ENCODE measurements around the gene PLCB4.

PLCB4 gene

GRCh38 chr20:9179193-9179802, 110.4 kb downstream of the PLCB4 start:
- in situ Hi-C loops (cut with HindIII; ENCODE audit: low sequenced_read_pairs), result no loop called here
- no peak for TF ChIP-seq CTCF (IDR thresholded peaks at IDR 0.05; ENCODE audit: low read depth, low read length, missing control alignments)
- H3K4me3 ChIP-seq (ENCODE audit: low read depth, low read length), result no peak overlapping the region
- DNase-seq (ENCODE audit: low read depth), result no peak

GRCh38 chr20:9179867-9180266, 111.0 kb downstream of the PLCB4 start:
- no peak for DNase-seq (ENCODE audit: low read depth)
- in situ Hi-C loops (cut with HindIII; ENCODE audit: low sequenced_read_pairs), result no loop called here
- no peak overlapping the region for H3K4me3 ChIP-seq (ENCODE audit: low read depth, low read length)
- TF ChIP-seq CTCF (IDR thresholded peaks at IDR 0.05; ENCODE audit: low read depth, low read length, missing control alignments), result no peak

- no peak for DNase-seq (ENCODE audit: low read depth)
- in situ Hi-C loops (cut with HindIII; ENCODE audit: low sequenced_read_pairs), result no loop called here
- H3K4me3 ChIP-seq (ENCODE audit: low read depth, low read length), result no peak overlapping the region
- TF ChIP-seq CTCF (IDR thresholded peaks at IDR 0.05; ENCODE audit: low read depth, low read length, missing control alignments), result no peak
Measured at GRCh38 chr20:9180481-9181257, 111.8 kb downstream of the PLCB4 start.

- no peak overlapping the region for H3K4me3 ChIP-seq (ENCODE audit: low read depth, low read length)
- no peak for DNase-seq (ENCODE audit: low read depth)
- no peak for TF ChIP-seq CTCF (IDR thresholded peaks at IDR 0.05; ENCODE audit: low read depth, low read length, missing control alignments)
- in situ Hi-C loops (cut with HindIII; ENCODE audit: low sequenced_read_pairs), result no loop called here
Measured at GRCh38 chr20:9185511-9185910, 116.6 kb downstream of the PLCB4 start.

GRCh38 chr20:9186396-9186795, 117.5 kb downstream of the PLCB4 start:
- in situ Hi-C loops (cut with HindIII; ENCODE audit: low sequenced_read_pairs), result no loop called here
- DNase-seq (ENCODE audit: low read depth), result no peak
- no peak overlapping the region for H3K4me3 ChIP-seq (ENCODE audit: low read depth, low read length)
- no peak for TF ChIP-seq CTCF (IDR thresholded peaks at IDR 0.05; ENCODE audit: low read depth, low read length, missing control alignments)

- H3K4me3 ChIP-seq (ENCODE audit: low read depth, low read length), result no peak overlapping the region
- TF ChIP-seq CTCF (IDR thresholded peaks at IDR 0.05; ENCODE audit: low read depth, low read length, missing control alignments), result no peak
Measured at GRCh38 chr20:9195031-9195430, 126.1 kb downstream of the PLCB4 start.

More at GRCh38 chr20:9195031-9195430, 126.1 kb downstream of the PLCB4 start:
- DNase-seq (ENCODE audit: low read depth), result no peak
- in situ Hi-C loops (cut with HindIII; ENCODE audit: low sequenced_read_pairs), result no loop called here

Measured in astrocyte of the cerebellum (primary cell).